HG02759 (cell line): ENCODE results near the gene FARS2.
A peak's percentile ranks its signal among the peaks of the same experiment; 100 is the strongest.

ENCODE experiments used
- ATAC-seq: cut with Tn5 transposase; IDR thresholded peaks from one replicate; pipeline ENCODE4 v1.9.1; 2021; ENCODE audit warnings: mild to moderate bottlenecking, moderate library complexity; ENCODE audit not compliant: unreplicated experiment

Gene FARS2

GRCh38 chr6:5316951-5317350, 55.6 kb downstream of the FARS2 start:
- ATAC-seq: no peak

- ATAC-seq: no peak
Measured at GRCh38 chr6:5318617-5319272, 57.4 kb downstream of the FARS2 start.

- no peak for ATAC-seq
Measured at GRCh38 chr6:5323979-5324378, 62.7 kb downstream of the FARS2 start.

GRCh38 chr6:5325173-5325572, 63.9 kb downstream of the FARS2 start:
- no peak for ATAC-seq

- ATAC-seq: no peak
Measured at GRCh38 chr6:5326022-5326641, 64.8 kb downstream of the FARS2 start.

- no peak for ATAC-seq
Measured at GRCh38 chr6:5328800-5329199, 67.5 kb downstream of the FARS2 start.

- no peak for ATAC-seq
Measured at GRCh38 chr6:5331845-5332442, 70.6 kb downstream of the FARS2 start.

- ATAC-seq: no peak
Measured at GRCh38 chr6:5333658-5334057, 72.3 kb downstream of the FARS2 start.

GRCh38 chr6:5334341-5334740, 73.0 kb downstream of the FARS2 start:
- ATAC-seq: no peak

- ATAC-seq: peak; percentile 71
Measured at GRCh38 chr6:5335020-5335419, 73.7 kb downstream of the FARS2 start.

- ATAC-seq: no peak
Measured at GRCh38 chr6:5337573-5337972, 76.3 kb downstream of the FARS2 start.

- ATAC-seq: peak; percentile 40
Measured at GRCh38 chr6:5338177-5338960, 77.1 kb downstream of the FARS2 start.

GRCh38 chr6:5339786-5340185, 78.5 kb downstream of the FARS2 start:
- ATAC-seq: no peak

GRCh38 chr6:5341845-5342244, 80.5 kb downstream of the FARS2 start:
- no peak for ATAC-seq

- no peak for ATAC-seq
Measured at GRCh38 chr6:5343998-5344397, 82.7 kb downstream of the FARS2 start.

GRCh38 chr6:5345324-5345723, 84.0 kb downstream of the FARS2 start:
- no peak for ATAC-seq

GRCh38 chr6:5351552-5352210, 90.4 kb downstream of the FARS2 start:
- ATAC-seq: no peak

- ATAC-seq: no peak
Measured at GRCh38 chr6:5353971-5354370, 92.7 kb downstream of the FARS2 start.

- ATAC-seq: no peak
Measured at GRCh38 chr6:5357486-5357885, 96.2 kb downstream of the FARS2 start.

GRCh38 chr6:5359417-5359816, 98.1 kb downstream of the FARS2 start:
- no peak for ATAC-seq

GRCh38 chr6:5361396-5361795, 100.1 kb downstream of the FARS2 start:
- no peak for ATAC-seq
